NT2/D1 (cell line): ENCODE measurements around the gene SLC9A9.

Experiments used
- SUZ12 ChIP-seq: IDR thresholded peaks from 2 replicates; pipeline ENCODE4 v1.6.1; 2011; ENCODE audit not compliant: insufficient read length, insufficient read depth; ENCODE audit errors: extremely low read depth
- YY1 ChIP-seq: IDR thresholded peaks from 2 replicates; pipeline ENCODE4 v1.6.1; 2011; ENCODE audit not compliant: insufficient read length, insufficient read depth
- ZNF274 ChIP-seq: IDR thresholded peaks from 2 replicates; pipeline ENCODE4 v1.6.1; 2011; ENCODE audit warnings: mild to moderate bottlenecking, low read depth, low read length

DNA sequence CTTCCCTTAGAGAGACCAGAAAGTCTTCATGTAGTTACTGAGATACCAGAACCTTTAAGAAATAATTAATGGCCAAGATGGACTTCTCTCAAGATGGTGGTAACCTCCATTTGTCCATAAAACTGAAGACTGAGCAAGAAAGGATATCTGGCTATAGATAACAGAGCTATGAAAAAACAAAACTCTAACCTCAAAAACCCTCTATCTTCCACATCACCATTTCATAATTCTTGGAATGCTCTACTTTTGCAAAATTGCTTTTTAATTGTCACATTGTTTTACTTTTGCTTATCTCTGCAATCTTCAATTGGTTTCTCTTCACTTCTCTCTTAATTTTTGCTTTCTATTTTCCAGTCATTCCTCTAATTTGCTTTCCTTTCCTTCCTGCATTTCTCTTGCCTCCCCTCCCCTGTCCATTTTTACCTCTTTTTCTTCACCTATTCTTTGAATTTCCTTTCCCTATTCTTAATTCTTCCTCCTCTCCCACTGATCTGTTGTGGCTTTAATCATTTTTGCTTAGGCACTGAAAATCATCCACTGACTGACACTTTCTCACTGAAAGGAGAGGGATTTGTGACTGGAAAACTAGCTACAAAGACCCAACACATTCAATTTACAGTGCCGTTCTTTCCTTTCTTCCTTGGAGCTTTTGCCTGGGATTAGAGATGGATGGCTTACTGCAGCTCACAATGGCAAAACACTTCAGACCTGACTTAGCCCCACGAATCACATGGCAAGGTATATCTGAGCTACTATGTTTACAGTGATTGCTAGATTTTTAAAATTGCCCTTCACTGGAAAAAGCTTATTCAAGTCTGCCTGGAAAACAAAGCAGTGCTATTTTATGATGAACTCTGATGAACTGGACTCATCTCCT is 485.9 kb downstream of the SLC9A9 start:
- TF ChIP-seq ZNF274 (no peak), SUZ12 (no peak), YY1 (no peak)
